Measurements from ENCODE around the gene FGD2. TPM values are rescaled to one million over a fixed set of nuclear protein-coding genes. Genes with fewer than 3 reads are reported as not detected.

Gene FGD2
- total and polyA plus RNA-seq, 2 donors (not counting 3 experiments of a cell fraction or from before 2014, with no cell fraction given), result not detected

DNA sequence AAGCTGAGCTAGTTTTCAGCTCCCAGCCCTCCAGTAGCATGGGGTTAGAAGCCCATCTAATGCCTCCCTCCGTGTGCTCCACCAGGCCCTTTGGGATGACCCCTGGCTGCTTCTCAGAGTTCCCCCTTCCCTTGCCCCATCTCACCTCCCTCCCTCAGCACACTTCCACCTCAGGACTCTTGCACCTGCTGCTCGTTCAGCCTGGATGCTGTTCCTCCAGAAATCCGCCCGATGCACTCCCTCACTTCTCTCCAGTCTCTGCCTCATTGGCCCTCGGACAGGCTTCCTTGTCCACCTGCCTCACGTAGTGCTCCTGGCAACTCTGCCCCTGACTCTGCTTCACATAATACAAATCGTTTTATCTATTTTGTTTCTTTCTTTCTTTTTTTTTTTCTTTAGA is 26.8 kb downstream of the FGD2 start:
- no peaks in the 10 kb centered on the region for H3K9me3 ChIP-seq (replicated peaks; ENCODE audit: control insufficient read depth, insufficient read depth, low read length)
- dilution Hi-C loops (cut with MboI; ENCODE audit: extremely low pct_ligation_motif_present, low sequenced_read_pairs), result no loop called here
- H3K9me1 ChIP-seq (replicated peaks; ENCODE audit: control insufficient read depth, extremely low read depth, insufficient read depth, low read length), result no peaks in the 10 kb centered on the region
- no peak for TF ChIP-seq MAX (IDR thresholded peaks at IDR 0.05; ENCODE audit: insufficient read depth, insufficient read length)
- TF ChIP-seq MYC (IDR thresholded peaks at IDR 0.05; ENCODE audit: low read depth, low read length), result no peak
- no peak for TF ChIP-seq GATA2 (IDR thresholded peaks at IDR 0.05; ENCODE audit: insufficient read depth, insufficient read length, low read depth, low read length)
- no peak for TF ChIP-seq FOS (IDR thresholded peaks at IDR 0.05; ENCODE audit: borderline replicate concordance, insufficient read depth, low read length)
- no peak for TF ChIP-seq POLR2AphosphoS5 (IDR thresholded peaks at IDR 0.05; ENCODE audit: insufficient read depth, low read depth, low read length)
- no peak for TF ChIP-seq JUN (IDR thresholded peaks at IDR 0.05; ENCODE audit: borderline replicate concordance, insufficient read depth, insufficient read length, low read depth)
- TF ChIP-seq, protein P1, sequence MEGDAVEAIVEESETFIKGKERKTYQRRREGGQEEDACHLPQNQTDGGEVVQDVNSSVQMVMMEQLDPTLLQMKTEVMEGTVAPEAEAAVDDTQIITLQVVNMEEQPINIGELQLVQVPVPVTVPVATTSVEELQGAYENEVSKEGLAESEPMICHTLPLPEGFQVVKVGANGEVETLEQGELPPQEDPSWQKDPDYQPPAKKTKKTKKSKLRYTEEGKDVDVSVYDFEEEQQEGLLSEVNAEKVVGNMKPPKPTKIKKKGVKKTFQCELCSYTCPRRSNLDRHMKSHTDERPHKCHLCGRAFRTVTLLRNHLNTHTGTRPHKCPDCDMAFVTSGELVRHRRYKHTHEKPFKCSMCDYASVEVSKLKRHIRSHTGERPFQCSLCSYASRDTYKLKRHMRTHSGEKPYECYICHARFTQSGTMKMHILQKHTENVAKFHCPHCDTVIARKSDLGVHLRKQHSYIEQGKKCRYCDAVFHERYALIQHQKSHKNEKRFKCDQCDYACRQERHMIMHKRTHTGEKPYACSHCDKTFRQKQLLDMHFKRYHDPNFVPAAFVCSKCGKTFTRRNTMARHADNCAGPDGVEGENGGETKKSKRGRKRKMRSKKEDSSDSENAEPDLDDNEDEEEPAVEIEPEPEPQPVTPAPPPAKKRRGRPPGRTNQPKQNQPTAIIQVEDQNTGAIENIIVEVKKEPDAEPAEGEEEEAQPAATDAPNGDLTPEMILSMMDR (IDR thresholded peaks at IDR 0.05; ENCODE audit: extremely low read depth in 1 of 2, insufficient read depth in 1 of 2, low read depth in 1 of 2, low read length in 2 of 2), result no peak
- no peak for TF ChIP-seq POLR2A (IDR thresholded peaks at IDR 0.05; ENCODE audit: low read depth, low read length)
- no peak for TF ChIP-seq EZH2 (IDR thresholded peaks at IDR 0.05; ENCODE audit: borderline replicate concordance, low read depth, low read length, severe bottlenecking)
- CTCF ChIA-PET, result interaction anchor here (0.8 to 6.3 kb wide), 5 partner anchors 11 to 178 kb away, joined by 3 to 62 read pairs (median 6); no protein-coding TSS in a partner anchor
- POLR2A ChIA-PET, result no interaction called here
- H3K27ac ChIP-seq (ENCODE audit: insufficient read depth, low read depth, low read length), result no peak overlapping the region
- intact Hi-C loops (cut with micrococcal nuclease), result no loop called here
- no TSS peak for BruUV-seq (replicated peaks)
- no peak overlapping the region for H3K4me3 ChIP-seq (replicated peaks in 1 of 3; ENCODE audit: insufficient read depth in 1 of 3, low read depth in 1 of 3, low read length in 3 of 3)
- H3K79me2 ChIP-seq (ENCODE audit: control insufficient read depth, insufficient read depth, low read length), result no peaks in the 10 kb centered on the region
- H3K27me3 ChIP-seq (ENCODE audit: control insufficient read depth in 2 of 2, insufficient read depth in 2 of 2, low read length in 2 of 2), result peaks cover 0 to 3% of the 10 kb centered on the region in 2 experiments
- H2AFZ ChIP-seq (ENCODE audit: low read depth, low read length), result no peak overlapping the region
- H3K9ac ChIP-seq (replicated peaks; ENCODE audit: extremely low read depth, insufficient read depth, low read length), result no peak overlapping the region
- H3K36me3 ChIP-seq (ENCODE audit: control insufficient read depth in 2 of 2, extremely low read depth in 1 of 2, insufficient read depth in 2 of 2, low read length in 2 of 2), result no peaks in the 10 kb centered on the region
- no peak overlapping the region for H3K4me2 ChIP-seq (ENCODE audit: insufficient read depth, low read length)
- H4K20me1 ChIP-seq (replicated peaks; ENCODE audit: control insufficient read depth, extremely low read depth, insufficient read depth, low read length), result no peaks in the 10 kb centered on the region
- FAIRE-seq, result no peak
- no peak for DNase-seq (ENCODE audit: low read depth, low spot score)
- no peaks in the 10 kb centered on the region for H3K4me1 ChIP-seq (ENCODE audit: control insufficient read depth, extremely low read depth, insufficient read depth, low read length)

Measured in endothelial cell of umbilical vein (primary cell).